H9 (cell line): ENCODE results near the gene RDH13. TPM values are rescaled to one million over a fixed set of nuclear protein-coding genes. Genes with fewer than 3 reads are reported as not detected.
A peak's percentile ranks its signal among the peaks of the same experiment; 100 is the strongest.

Experiments used
- DNase-seq: peaks from one replicate; pipeline ENCODE4 v3.0.0-alpha.2; 2017
- H2AFZ ChIP-seq: one replicate; pipeline ENCODE4 v1.6.1; 2013; ENCODE audit warnings: mild to moderate bottlenecking, low read length, control low read depth, moderate library complexity
- H2AK5ac ChIP-seq: 2 replicates; pipeline ENCODE4 v1.6.1; 2013; ENCODE audit warnings: low read length, control low read depth, mixed read lengths; ENCODE audit not compliant: insufficient read length
- H2BK120ac ChIP-seq: one replicate; pipeline ENCODE4 v1.6.1; 2013; ENCODE audit warnings: low read depth, mild to moderate bottlenecking, low read length, control low read depth, inconsistent platforms; ENCODE audit not compliant: poor library complexity, severe bottlenecking
- H2BK12ac ChIP-seq: 2 replicates; pipeline ENCODE4 v1.6.1; 2013; ENCODE audit warnings: low read length, control low read depth, mixed read lengths, low read depth; ENCODE audit not compliant: insufficient read length
- H2BK15ac ChIP-seq: 2 replicates; pipeline ENCODE4 v1.6.1; 2013; ENCODE audit warnings: low read depth, low read length, control low read depth
- H2BK20ac ChIP-seq: one replicate; pipeline ENCODE4 v1.6.1; 2013; ENCODE audit warnings: low read depth, mild to moderate bottlenecking, low read length, control low read depth, inconsistent platforms; ENCODE audit not compliant: poor library complexity, severe bottlenecking
- H2BK5ac ChIP-seq: 2 replicates; pipeline ENCODE4 v1.6.1; 2013; ENCODE audit warnings: low read length, control low read depth, mixed read lengths; ENCODE audit not compliant: insufficient read length
- H3K14ac ChIP-seq: 2 replicates; pipeline ENCODE4 v1.6.1; 2013; ENCODE audit warnings: low read length, control low read depth; ENCODE audit not compliant: insufficient read depth
- H3K18ac ChIP-seq: 2 replicates; pipeline ENCODE4 v1.6.1; 2013; ENCODE audit warnings: low read depth, mild to moderate bottlenecking, mixed read lengths, low read length, control low read depth; ENCODE audit not compliant: insufficient read length
- H3K23ac ChIP-seq: 2 replicates; pipeline ENCODE4 v1.6.1; 2013; ENCODE audit warnings: low read length, control low read depth, mixed read lengths, low read depth; ENCODE audit not compliant: insufficient read length
- H3K23me2 ChIP-seq: 2 replicates; pipeline ENCODE4 v1.6.1; 2013; ENCODE audit warnings: low read depth, mild to moderate bottlenecking, mixed read lengths, low read length, control low read depth; ENCODE audit not compliant: insufficient read length, poor library complexity, severe bottlenecking
- H3K27ac ChIP-seq: 2 replicates; pipeline ENCODE4 v1.5.1; 2013; ENCODE audit warnings: low read length, control low read depth, mixed read lengths, low read depth; ENCODE audit not compliant: insufficient read length
- H3K27me3 ChIP-seq: 2 replicates; pipeline ENCODE4 v1.6.1; 2013; ENCODE audit warnings: low read length, control low read depth, inconsistent platforms; ENCODE audit not compliant: insufficient read depth
- H3K4ac ChIP-seq: 2 replicates; pipeline ENCODE4 v1.6.1; 2013; ENCODE audit warnings: low read depth, mild to moderate bottlenecking, control low read depth, inconsistent platforms, low read length, moderate library complexity
- H3K4me1 ChIP-seq: 2 replicates; pipeline ENCODE4 v1.6.1; 2013; ENCODE audit warnings: low read length, control low read depth, inconsistent platforms; ENCODE audit not compliant: insufficient read depth
- H3K4me2 ChIP-seq: 2 replicates; pipeline ENCODE4 v1.6.1; 2013; ENCODE audit warnings: low read length, control low read depth, mixed read lengths; ENCODE audit not compliant: insufficient read length, insufficient read depth
- H3K56ac ChIP-seq: 2 replicates; pipeline ENCODE4 v1.6.1; 2013; ENCODE audit warnings: low read depth, mild to moderate bottlenecking, mixed read lengths, low read length, control low read depth; ENCODE audit not compliant: insufficient read length
- H3K79me1 ChIP-seq: 2 replicates; pipeline ENCODE4 v1.6.1; 2013; ENCODE audit warnings: low read depth, mild to moderate bottlenecking, moderate library complexity, low read length, control low read depth, inconsistent platforms; ENCODE audit not compliant: insufficient read depth, poor library complexity, severe bottlenecking
- H3K79me2 ChIP-seq: 2 replicates; pipeline ENCODE4 v1.6.1; 2013; ENCODE audit warnings: low read length, control low read depth, inconsistent platforms; ENCODE audit not compliant: insufficient read depth
- H3K9ac ChIP-seq: 2 replicates; pipeline ENCODE4 v1.6.1; 2013; ENCODE audit warnings: low read length, control low read depth, mixed read lengths; ENCODE audit not compliant: insufficient read length; ENCODE audit errors: extremely low read depth
- H3K9me3 ChIP-seq: one replicate; pipeline ENCODE4 v1.6.1; 2013; ENCODE audit warnings: low read depth, low read length, inconsistent platforms; ENCODE audit not compliant: control insufficient read depth
- H3T11ph ChIP-seq: one replicate; pipeline ENCODE4 v1.6.1; 2013; ENCODE audit warnings: mild to moderate bottlenecking, low read length, control low read depth, inconsistent platforms
- H4K20me1 ChIP-seq: one replicate; pipeline ENCODE4 v1.6.1; 2013; ENCODE audit not compliant: control insufficient read depth, insufficient read length, insufficient read depth
- H4K5ac ChIP-seq: 2 replicates; pipeline ENCODE4 v1.6.1; 2013; ENCODE audit warnings: low read depth, mild to moderate bottlenecking, mixed read lengths, low read length, control low read depth; ENCODE audit not compliant: insufficient read length
- H4K8ac ChIP-seq: replicated peaks from 2 replicates; pipeline ENCODE4 v1.6.1; 2013; ENCODE audit warnings: low read length, control low read depth, mixed read lengths, low read depth; ENCODE audit not compliant: insufficient read length
- H4K91ac ChIP-seq: 2 replicates; pipeline ENCODE4 v1.6.1; 2013; ENCODE audit warnings: low read depth, mild to moderate bottlenecking, moderate library complexity, mixed read lengths, low read length, control low read depth; ENCODE audit not compliant: insufficient read length
- H3K27ac Mint-ChIP-seq, 3 experiments: 2 replicates in 2 of 3; 3 replicates in 1 of 3; pipeline ENCODE4 v1.8.0; 2020 to 2021; ENCODE audit warnings: mixed read lengths in 3 of 3, mild to moderate bottlenecking in 1 of 3, moderate library complexity in 1 of 3
- H3K27me3 Mint-ChIP-seq: 2 replicates; pipeline ENCODE4 v1.8.0; 2021; ENCODE audit warnings: low read depth, mild to moderate bottlenecking, moderate library complexity, mixed read lengths
- H3K36me3 Mint-ChIP-seq, 3 experiments: 2 replicates in 2 of 3; 3 replicates in 1 of 3; pipeline ENCODE4 v1.8.0; 2020 to 2021; ENCODE audit warnings: low read depth in 3 of 3, mixed read lengths in 3 of 3; ENCODE audit not compliant: insufficient read depth in 1 of 3
- H3K4me1 Mint-ChIP-seq, 2 experiments: 2 replicates each; pipeline ENCODE4 v1.8.0; 2020; ENCODE audit warnings: mixed read lengths in 2 of 2
- H3K4me3 Mint-ChIP-seq, 2 experiments: 2 replicates in 1 of 2; 3 replicates in 1 of 2; pipeline ENCODE4 v1.8.0; 2020 to 2021; ENCODE audit warnings: mild to moderate bottlenecking in 2 of 2, mixed read lengths in 2 of 2, moderate library complexity in 1 of 2
- H3K9me3 Mint-ChIP-seq, 2 experiments: 2 replicates in 1 of 2; 3 replicates in 1 of 2; pipeline ENCODE4 v1.8.0; 2020; ENCODE audit warnings: mild to moderate bottlenecking in 2 of 2, mixed read lengths in 2 of 2, moderate library complexity in 1 of 2
- WGBS: extraction: QIAGEN DNeasy Blood & Tissue Kit; methylation state at CpG from one replicate; pipeline ENCODE4 v1.1.7; 2013; ENCODE audit warnings: missing lambda C conversion rate, low lambda C conversion rate, mixed read lengths; ENCODE audit not compliant: insufficient read length; ENCODE audit errors: extremely low coverage; 5-methylcytosine and 5-hydroxymethylcytosine counted together
- total RNA-seq: library from RNA; stranded (reverse); gene quantifications from 2 replicates; pipeline ENCODE4 v1.2.1, GENCODE V29; 2021
- TF ChIP-seq, protein P1 (sequence below): fragments of 200-600 bp; sonication (generic); conservative IDR thresholded peaks from 3 replicates; pipeline ENCODE4 v1.8.0; 2021; ENCODE audit warnings: antibody characterized with exemption, mild to moderate bottlenecking

The RDH13 gene
- total RNA-seq, 1 experiment from 2014 or later: 21.5 TPM

DNA sequence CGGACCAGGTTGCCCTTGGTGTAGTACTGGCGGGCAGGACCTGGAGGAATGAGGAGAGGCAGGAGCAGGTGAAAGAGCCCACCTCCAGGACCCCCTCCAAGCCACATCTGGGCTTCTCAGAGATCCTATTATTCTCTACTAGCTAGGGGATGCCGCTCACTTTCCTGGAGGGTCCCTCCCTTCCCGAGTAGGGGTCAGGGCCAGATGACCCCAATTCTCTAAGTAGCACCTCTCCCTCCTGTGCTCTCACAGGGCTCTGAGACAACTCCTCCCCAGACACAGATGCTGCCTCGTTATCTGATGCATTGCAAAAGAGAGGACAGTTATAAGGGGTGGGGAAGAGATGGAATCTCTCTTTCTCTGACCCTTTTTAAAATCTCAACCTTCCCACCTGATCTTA, 47.8 kb downstream of the RDH13 start:
- Histone ChIP-seq H3K27ac (no peak overlapping the region), H3K79me1 (peaks cover 6% of the 10 kb centered on the region), H3K23me2 (peaks cover 3% of the 10 kb centered on the region), H3K9ac (no peak overlapping the region), H2AFZ (no peak overlapping the region), H2BK5ac (no peak overlapping the region), H3K79me2 (peaks cover 28% of the 10 kb centered on the region), H3K56ac (no peak overlapping the region), H4K8ac (no peak overlapping the region), H3K9me3 (no peaks in the 10 kb centered on the region), H3T11ph (no peak overlapping the region), H2BK15ac (no peak overlapping the region), H4K20me1 (peaks cover 4% of the 10 kb centered on the region), H4K91ac (no peak overlapping the region), H3K18ac (no peak overlapping the region), H2BK12ac (no peak overlapping the region), H3K27me3 (no peaks in the 10 kb centered on the region), H3K14ac (no peak overlapping the region), H2BK20ac (no peak overlapping the region), H4K5ac (no peak overlapping the region), H3K4ac (no peak overlapping the region), H2AK5ac (no peak overlapping the region), H3K23ac (no peak overlapping the region), H2BK120ac (no peak overlapping the region), H3K4me1 (no peaks in the 10 kb centered on the region), H3K4me2 (no peak overlapping the region)
- TF ChIP-seq, protein P1, sequence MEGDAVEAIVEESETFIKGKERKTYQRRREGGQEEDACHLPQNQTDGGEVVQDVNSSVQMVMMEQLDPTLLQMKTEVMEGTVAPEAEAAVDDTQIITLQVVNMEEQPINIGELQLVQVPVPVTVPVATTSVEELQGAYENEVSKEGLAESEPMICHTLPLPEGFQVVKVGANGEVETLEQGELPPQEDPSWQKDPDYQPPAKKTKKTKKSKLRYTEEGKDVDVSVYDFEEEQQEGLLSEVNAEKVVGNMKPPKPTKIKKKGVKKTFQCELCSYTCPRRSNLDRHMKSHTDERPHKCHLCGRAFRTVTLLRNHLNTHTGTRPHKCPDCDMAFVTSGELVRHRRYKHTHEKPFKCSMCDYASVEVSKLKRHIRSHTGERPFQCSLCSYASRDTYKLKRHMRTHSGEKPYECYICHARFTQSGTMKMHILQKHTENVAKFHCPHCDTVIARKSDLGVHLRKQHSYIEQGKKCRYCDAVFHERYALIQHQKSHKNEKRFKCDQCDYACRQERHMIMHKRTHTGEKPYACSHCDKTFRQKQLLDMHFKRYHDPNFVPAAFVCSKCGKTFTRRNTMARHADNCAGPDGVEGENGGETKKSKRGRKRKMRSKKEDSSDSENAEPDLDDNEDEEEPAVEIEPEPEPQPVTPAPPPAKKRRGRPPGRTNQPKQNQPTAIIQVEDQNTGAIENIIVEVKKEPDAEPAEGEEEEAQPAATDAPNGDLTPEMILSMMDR: no peak
- H3K4me3 Mint-ChIP-seq: no peak overlapping the region; a peak in 1 of 5 replicates
- no peak for DNase-seq
- WGBS: no CpG with 5 or more reads among the region's 5 CpGs
- peak overlapping the region in 1 of 3 experiments; percentile 20; a peak in 1 of 7 replicates for H3K27ac Mint-ChIP-seq
- peaks cover 0 to 80% of the 10 kb centered on the region in 2 experiments; a peak in 2 of 5 replicates for H3K9me3 Mint-ChIP-seq
- no peaks in the 10 kb centered on the region; the same call in 1 of the 2 replicates for H3K27me3 Mint-ChIP-seq
- H3K36me3 Mint-ChIP-seq: peaks cover 0 to 52% (median 0%) of the 10 kb centered on the region in 3 experiments; a peak in 6 of 7 replicates
- H3K4me1 Mint-ChIP-seq: peaks cover 5 to 39% of the 10 kb centered on the region in 2 experiments
